ENCODE results near the gene SLC22A7.

Gene SLC22A7

DNA sequence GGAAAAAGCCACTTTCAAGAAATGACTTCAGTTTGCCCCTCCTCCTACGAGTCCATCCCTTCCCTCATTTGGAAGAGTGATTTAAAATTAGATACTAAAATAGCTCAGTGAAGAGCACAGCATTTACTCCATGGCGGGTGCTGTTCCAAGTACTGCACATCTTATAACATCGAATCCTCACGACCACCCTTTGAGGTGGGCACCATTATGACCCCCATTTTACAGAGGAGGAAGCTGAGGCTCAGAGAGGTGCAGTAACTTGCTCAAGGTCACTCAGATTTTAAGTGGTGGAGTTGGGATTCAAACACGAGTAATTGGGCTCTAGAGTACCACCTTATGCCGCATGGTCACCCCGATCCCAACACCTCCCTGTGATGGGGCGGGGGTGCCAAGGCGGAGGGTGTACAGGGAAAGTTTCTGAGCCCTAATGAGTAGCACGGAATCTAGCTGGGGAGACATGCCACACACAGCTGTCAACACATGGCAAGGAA, 29.2 kb upstream of the SLC22A7 start:
- ChIA-PET POLR2A (no interaction called here), CTCF (interaction anchor here (0.7 to 4.1 kb wide), 13 partner anchors 10 to 238 kb away, joined by 3 to 44 read pairs (median 3); partner anchors contain the start of gene DNPH1)
- TF ChIP-seq, protein P1, sequence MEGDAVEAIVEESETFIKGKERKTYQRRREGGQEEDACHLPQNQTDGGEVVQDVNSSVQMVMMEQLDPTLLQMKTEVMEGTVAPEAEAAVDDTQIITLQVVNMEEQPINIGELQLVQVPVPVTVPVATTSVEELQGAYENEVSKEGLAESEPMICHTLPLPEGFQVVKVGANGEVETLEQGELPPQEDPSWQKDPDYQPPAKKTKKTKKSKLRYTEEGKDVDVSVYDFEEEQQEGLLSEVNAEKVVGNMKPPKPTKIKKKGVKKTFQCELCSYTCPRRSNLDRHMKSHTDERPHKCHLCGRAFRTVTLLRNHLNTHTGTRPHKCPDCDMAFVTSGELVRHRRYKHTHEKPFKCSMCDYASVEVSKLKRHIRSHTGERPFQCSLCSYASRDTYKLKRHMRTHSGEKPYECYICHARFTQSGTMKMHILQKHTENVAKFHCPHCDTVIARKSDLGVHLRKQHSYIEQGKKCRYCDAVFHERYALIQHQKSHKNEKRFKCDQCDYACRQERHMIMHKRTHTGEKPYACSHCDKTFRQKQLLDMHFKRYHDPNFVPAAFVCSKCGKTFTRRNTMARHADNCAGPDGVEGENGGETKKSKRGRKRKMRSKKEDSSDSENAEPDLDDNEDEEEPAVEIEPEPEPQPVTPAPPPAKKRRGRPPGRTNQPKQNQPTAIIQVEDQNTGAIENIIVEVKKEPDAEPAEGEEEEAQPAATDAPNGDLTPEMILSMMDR (IDR thresholded peaks at IDR 0.05; ENCODE audit: insufficient read depth, low read length, missing control alignments): no peak
- H3K4me3 ChIP-seq (ENCODE audit: low read depth, low read length): no peak overlapping the region
- DNase-seq (ENCODE audit: low read depth, low spot score): no peak

DNA sequence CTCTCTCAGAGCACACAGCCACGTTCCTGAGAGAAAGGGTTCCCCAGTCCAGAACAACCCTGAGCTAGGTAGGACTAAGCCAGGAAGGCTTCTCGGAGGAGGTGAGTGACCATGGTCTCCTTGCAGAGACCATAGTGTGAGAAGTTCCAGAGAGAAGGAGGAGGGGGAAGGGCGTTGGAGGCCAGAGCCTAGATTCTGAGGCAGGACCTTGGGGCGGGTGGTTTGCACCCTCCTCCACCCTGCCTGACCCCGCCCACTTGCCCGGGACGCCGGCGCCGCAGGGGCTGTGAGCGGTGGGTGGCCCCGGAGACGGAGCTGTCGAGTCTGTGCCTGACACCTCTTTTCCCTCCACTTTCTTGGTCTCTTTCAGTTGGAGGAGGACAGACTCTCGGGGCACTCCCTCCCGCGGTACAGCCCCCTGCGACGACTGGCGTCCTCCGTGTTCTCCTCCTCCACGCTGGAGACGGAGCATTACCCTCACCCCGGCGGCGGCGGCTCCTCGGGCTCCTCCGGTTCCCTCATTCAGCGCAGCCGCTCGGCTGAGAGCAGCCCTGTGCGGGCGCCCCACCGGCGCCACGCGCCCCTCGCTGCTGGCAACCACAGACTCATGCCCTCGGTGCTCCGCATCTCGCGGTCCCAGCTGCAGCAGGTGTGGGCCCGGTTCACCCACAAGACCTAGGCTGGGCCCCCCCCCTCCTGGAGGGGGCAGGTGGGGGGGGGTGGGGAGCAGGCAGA, 28.6 kb upstream of the SLC22A7 start:
- TF ChIP-seq, protein P1 (IDR thresholded peaks at IDR 0.05; ENCODE audit: insufficient read depth, low read length, missing control alignments): no peak
- ChIA-PET POLR2A (no interaction called here), CTCF (interaction anchor here (1.1 to 4.1 kb wide), 8 partner anchors 9 to 219 kb away, joined by 3 to 44 read pairs (median 4); partner anchors contain the start of gene DNPH1)
- H3K4me3 ChIP-seq (ENCODE audit: low read depth, low read length): peak overlapping the region; percentile 38
- DNase-seq (ENCODE audit: low read depth, low spot score): no peak

DNA sequence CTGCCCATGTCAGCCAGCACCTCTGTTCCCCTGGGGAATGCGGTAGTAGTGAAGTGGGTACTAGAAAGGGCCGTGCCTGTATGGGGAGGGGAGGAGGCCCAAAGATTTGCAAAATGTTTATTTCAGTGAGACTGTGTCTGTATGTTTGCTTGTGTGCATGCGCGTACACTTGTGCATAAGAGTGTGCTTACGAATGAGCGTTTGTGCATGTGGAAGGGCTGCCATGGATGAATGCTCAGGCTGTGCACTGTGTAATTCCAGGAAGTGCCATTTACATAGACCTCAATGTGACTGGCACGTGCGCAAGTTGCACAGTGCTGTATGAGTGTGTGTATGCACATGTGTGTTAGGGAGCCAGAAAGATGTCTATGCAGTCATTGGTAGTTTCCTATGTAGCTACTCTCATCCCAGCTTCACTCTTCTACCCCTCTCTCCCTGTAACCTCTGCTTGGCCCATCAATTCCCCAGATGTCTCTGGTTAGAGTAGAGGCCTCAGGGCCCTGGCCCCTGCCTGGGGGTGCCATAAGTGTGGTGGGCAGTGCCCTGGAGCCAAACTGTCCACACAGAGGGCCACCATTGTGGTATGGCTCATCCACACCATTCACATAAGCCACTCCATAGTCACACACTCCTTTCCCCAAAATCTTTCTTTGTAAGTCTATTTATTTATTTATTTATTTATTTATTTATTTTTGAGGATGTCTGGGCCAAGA, 26.8 kb upstream of the SLC22A7 start:
- CTCF ChIA-PET: interaction anchor here (2.0 to 4.1 kb wide), 2 partner anchors 42 to 64 kb away, joined by 5 to 44 read pairs; partner anchors contain the start of gene DNPH1

DNA sequence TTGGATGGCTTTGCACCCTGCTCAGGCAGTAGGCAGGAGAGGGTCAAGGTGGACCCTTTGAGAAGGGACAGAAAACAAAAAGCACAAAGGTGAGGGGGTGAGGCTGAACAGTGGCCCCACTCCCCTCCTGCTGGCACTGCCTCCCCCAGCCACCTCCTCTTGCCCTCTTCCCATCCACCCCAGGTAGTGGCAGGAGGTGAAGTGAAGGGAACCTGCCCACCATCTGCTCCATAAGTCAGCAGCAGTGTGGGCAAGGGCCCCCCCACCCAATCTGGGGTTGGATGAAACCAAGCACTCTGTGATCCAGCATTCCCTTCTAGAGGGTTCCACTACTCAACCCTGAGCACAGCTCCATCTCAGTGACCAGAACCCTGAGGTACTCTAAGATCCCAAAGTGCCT, 26.1 kb upstream of the SLC22A7 start:
- ChIA-PET CTCF (interaction anchor here (1.7 kb wide), 1 partner anchor 43 kb away, joined by 7 read pairs; the partner anchor contains the start of gene DNPH1), POLR2A (no interaction called here)
- no peak overlapping the region for H3K4me3 ChIP-seq (ENCODE audit: low read depth, low read length)
- TF ChIP-seq, protein P1 (IDR thresholded peaks at IDR 0.05; ENCODE audit: insufficient read depth, low read length, missing control alignments): no peak
- DNase-seq (ENCODE audit: low read depth, low spot score): no peak

More for the DNA sequence above, 26.8 kb upstream of the SLC22A7 start:
- POLR2A ChIA-PET: no interaction called here
- DNase-seq (ENCODE audit: low read depth, low spot score): no peak
- TF ChIP-seq, protein P1 (IDR thresholded peaks at IDR 0.05; ENCODE audit: insufficient read depth, low read length, missing control alignments): no peak
- H3K4me3 ChIP-seq (ENCODE audit: low read depth, low read length): no peak overlapping the region

DNA sequence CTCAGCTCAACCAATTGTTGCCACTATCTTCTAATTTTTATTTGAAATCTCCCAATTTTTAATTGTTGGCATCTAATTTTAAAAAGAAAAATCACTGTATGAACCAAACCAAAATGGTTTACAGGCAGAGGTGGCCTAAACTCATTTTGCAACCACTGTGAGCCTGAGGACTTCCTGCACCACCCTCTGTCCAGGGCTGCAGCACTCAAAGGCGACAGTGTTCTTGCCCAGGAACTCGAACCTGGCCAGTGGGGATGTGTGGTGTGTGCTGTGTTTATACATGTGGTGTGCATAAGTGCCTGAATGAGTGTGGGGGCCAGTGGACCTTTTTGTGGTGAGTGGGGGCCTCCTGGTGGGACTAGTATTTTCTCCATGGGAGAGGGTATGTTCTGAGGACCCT, 24.4 kb upstream of the SLC22A7 start:
- ChIA-PET POLR2A (no interaction called here), CTCF (interaction anchor here (0.6 kb wide), 1 partner anchor 12 kb away, joined by 3 read pairs; no protein-coding TSS in a partner anchor)

More for the DNA sequence above, 24.4 kb upstream of the SLC22A7 start:
- no peak for DNase-seq (ENCODE audit: low read depth, low spot score)
- TF ChIP-seq, protein P1 (IDR thresholded peaks at IDR 0.05; ENCODE audit: insufficient read depth, low read length, missing control alignments): no peak
- H3K4me3 ChIP-seq (ENCODE audit: low read depth, low read length): no peak overlapping the region

All from AG04449 (cell line).